Measurements from ENCODE around the gene SOX5.
A peak's percentile ranks its signal among the peaks of the same experiment; 100 is the strongest.

SOX5 gene

DNA sequence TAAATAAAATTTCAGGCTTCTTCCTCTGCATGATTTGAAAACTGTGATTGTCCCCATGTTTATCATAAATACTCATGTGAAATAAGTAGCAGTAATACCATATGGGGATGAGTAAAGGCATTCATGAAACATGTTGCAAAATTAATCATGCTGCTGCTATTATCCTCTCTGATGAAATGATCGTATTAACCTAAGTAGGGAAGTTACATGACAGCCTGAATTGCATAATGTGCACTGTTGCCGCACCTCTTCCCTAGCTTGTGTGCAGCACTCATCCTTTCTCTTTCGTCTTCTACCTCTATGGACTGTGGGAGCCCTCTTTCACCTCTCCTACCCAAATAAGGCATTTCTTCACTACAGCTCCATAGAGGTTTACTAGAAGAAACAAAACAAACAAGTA, 367.6 kb downstream of the SOX5 start:
- DNase-seq = no peak

DNA sequence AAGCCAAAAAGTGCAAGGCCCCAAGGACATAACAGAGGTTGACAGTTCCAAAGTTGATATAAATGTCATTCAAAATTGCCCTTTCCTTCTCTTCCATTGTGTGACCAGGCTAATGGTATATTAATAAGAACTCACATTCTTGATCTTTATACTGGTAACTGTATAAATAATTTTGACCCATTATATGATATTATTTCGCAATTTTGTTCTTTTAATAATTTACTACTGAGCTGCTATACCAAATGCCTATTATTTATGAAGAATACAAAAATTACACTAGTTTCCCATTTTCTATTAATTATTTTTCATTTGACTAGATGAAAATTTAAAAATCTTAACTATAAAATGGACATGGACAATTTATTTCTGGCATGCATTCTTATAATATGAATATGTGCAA, 370.2 kb downstream of the SOX5 start:
- DNase-seq = no peak

DNA sequence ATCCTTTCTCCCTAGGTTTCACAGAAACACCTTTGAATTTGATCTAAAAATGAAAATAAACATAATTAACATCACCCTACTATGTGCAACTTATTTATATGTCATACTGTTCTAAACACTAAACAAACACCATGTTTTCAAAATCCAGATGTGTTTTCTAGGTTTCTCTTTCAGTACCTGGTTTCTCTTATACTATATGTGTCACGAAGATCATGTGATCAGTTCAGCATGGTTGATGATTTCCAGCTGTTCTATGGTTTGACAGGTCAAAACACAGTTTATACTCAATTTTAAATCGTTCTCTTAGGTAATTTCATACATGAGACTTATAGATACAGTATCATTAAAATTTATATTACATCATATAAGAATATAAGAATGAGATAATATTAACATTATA, 373.1 kb downstream of the SOX5 start:
- DNase-seq = no peak

DNA sequence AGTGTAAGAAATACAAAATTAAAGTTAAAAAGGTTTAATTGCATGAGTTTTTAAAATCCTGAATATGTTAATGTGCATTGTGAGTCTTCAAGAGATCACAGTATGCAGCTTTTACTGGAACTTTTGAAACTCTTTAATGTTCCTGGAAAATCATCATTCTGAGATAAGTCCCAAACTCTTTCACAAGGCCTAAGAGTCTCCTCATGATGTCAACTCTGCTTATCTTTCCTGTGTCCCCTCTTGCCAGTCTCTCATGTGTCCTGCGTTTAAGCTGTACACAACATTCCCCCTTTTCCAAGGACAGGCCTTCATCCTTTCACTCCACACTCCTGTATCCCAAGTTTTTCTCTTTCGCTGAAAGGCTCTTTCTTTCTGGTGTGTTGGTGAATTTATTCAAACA, 380.1 kb downstream of the SOX5 start:
- DNase-seq = no peak

GRCh38 chr12:23566133-23566532, 383.3 kb downstream of the SOX5 start:
- DNase-seq = no peak

DNA sequence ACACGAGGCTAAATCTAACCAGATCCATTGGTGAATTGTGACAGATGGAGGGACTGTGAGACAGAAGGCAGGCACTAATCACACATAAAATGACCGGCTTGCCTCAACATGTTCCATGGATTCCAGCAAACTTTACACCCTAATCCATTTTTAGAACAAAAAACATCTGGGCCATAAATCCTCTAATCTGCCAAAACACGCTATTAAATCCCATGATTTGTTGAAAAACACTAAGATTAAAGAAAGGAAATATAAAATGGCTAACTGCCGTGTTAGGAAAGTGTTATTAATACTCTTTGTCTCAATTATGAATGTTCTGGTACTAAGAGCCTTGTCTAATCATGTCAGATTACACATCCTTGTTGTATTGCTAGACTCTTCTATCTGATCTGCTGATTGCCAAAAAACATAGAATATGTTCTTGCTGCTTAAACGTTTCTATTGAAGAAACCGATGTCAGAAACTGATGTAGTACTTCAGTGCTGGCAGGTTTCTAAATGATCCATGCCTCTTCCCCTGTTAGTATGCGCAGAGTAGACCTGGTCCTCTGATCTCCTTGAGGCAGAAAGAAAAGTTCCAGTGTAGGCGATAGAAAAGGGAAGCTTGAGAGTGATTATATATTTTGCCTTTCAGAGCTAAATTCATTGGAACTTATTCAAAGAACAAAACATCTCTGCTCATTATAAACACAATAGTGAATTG, 384.9 kb downstream of the SOX5 start:
- no peak for DNase-seq

GRCh38 chr12:23561364-23562345, 387.8 kb downstream of the SOX5 start:
- DNase-seq = no peak

DNA sequence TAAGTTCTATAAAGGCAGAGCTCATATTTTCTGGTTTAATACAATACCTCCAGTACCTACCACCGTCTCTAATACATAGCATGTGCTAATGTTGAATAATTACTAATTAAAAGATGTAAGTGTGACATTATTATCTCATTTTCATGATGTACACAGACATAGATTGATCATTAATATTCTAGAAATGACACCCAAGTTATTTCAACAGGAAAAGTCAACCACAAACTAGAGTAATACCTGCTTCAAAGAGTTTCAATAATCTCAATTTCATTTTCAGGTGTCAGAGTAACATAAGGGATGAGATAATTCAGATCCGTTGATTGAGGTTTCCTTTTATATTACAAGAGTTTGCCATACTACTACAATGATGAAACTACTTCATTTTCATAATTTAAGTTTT, 388.9 kb downstream of the SOX5 start:
- DNase-seq = peak; percentile 16

GRCh38 chr12:23559268-23559753, 390.2 kb downstream of the SOX5 start:
- no peak for DNase-seq

- DNase-seq = no peak
Observed at GRCh38 chr12:23556661-23557060, 392.8 kb downstream of the SOX5 start.

DNA sequence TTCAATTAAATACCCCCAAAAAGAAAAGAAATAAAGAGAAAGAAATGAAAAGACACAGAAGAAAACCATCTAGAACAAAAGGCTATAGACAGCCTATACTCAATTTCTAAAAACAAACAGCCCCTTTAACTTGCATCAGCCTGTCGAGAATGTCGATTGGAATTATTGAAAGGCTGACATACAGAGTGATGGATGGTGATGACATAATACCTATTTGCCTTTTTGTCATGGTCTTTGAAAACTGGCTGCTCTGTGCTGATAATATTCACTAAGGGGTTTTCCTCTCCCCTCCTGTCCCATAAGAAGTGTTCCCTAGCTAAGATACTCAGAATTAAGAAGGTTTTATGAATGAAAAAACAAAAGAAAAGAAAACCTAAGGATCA, 393.7 kb downstream of the SOX5 start:
- DNase-seq = no peak

DNA sequence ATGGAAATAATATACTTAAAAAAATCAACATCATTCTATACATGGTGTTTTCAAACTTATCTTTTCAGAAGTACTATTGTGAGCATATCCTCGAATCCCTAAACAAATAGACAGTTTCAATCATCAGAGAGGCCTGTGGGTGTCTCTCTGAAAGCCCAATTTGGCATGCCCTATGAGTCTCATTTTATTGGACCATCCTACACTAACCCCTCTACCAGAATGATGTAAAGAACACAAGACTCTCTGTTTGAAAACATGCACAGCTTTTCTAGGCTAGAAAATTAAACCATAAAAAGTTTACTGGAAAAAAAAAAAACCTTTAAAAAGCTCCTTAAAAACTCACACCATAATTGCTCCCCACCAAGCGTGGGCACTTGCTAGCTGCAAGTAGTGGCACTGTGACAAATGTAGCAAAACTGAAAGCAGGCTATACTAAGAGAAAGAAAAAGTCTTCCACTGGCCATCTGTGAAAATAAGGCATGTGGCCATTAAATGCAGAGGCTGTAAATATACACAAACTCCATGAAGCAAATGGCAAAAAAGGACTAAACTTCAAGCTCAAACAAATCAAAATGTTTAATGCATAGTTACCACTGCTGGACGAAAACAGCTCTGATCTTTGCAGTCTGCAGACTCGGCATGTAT, 394.2 kb downstream of the SOX5 start:
- no peak for DNase-seq

- DNase-seq = no peak
Observed at GRCh38 chr12:23552417-23552816, 397.1 kb downstream of the SOX5 start.

- no peak for DNase-seq
Observed at GRCh38 chr12:23550753-23551152, 398.7 kb downstream of the SOX5 start.

DNA sequence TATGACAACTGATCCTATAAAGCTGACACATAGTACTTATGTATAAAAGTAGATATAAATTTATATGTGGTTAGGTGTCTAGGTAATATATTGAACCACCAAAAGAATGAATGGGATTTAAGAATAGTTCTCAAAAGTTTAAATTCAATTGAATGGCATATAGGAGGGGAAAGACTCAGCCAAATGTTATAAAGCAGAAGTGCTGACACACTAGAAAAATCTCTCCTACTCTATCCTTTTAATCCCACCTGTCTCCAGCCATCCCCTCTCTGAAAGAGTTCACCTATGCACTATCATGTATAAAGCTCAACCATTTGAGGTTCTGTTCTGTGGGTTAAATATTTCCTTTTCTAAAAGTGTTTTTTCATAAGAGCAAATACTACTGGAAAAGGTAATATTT, 400.7 kb downstream of the SOX5 start:
- no peak for DNase-seq

GRCh38 chr12:23546756-23547155, 402.7 kb downstream of the SOX5 start:
- DNase-seq = no peak

DNA sequence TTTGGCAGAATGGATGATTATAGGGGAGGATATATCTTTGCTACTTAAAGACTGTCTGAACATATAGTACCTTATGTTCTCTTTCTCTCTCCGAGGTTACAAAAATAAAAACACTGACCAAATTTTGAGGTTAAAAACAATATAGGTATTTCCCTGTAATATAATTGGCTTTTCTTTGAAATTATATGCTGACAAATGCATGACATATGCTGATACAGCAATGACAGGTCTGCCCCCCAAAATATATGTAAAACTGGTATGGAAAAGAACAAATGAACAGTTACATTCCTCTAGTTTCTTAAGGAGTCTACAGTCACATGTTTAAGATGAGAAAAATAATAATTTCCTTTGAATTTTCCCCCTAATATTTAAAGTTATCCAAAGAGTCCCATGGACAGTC, 405.7 kb downstream of the SOX5 start:
- no peak for DNase-seq

DNA sequence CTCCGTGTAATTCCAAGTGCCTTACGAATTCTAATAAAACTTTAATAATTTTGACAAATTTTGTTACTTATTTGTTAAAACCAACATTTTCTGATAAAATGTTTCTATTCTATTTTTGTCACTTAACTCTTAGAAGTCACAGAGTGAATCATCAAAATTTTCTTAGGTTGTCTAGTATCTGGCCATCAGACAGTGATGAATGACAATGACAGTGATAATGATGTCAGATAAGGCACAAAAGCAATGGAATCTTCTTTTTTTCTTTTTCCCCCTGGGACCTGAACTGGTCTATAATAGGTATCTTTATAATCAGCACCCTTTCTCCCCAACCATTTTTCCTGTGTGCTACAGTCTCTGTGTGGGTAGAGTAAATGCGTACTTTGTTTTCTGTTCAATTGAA, 407.3 kb downstream of the SOX5 start:
- DNase-seq = no peak

GRCh38 chr12:23540572-23540971, 408.9 kb downstream of the SOX5 start:
- no peak for DNase-seq

DNA sequence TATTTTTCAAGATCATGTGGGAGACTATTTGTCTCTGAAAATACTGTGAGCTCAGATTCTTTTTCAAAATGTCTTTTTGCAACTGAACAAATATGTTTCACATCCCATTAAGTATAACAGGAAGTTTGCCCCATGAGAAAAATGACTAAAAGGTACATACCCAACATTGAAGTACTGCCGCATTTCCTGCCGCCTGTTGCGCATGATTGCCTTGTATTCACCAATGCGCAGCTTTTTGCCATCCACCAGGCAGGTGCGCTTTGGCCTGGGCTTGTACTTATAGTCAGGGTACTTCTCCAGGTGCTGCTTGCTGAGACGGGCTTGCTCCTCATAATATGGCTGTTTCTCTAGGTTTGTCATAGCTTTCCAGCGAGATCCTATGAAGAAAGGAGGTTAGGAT, 413.2 kb downstream of the SOX5 start:
- no peak for DNase-seq

- no peak for DNase-seq
Observed at GRCh38 chr12:23535441-23535840, 414.0 kb downstream of the SOX5 start.

- no peak for DNase-seq
Observed at GRCh38 chr12:23534196-23534595, 415.3 kb downstream of the SOX5 start.

- no peak for DNase-seq
Observed at GRCh38 chr12:23533699-23534098, 415.8 kb downstream of the SOX5 start.

- no peak for DNase-seq
Observed at GRCh38 chr12:23533265-23533664, 416.2 kb downstream of the SOX5 start.
